NB4 (cell line): ENCODE measurements around the gene LRRC34.

Experiments
- CTCF ChIP-seq: IDR thresholded peaks from one replicate; pipeline ENCODE4 v1.5.1; 2012; ENCODE audit warnings: low read depth, low read length
- MAX ChIP-seq: IDR thresholded peaks from 2 replicates; pipeline ENCODE4 v1.6.1; 2011; ENCODE audit warnings: low read depth, low read length
- MYC ChIP-seq: IDR thresholded peaks from 2 replicates; pipeline ENCODE4 v1.6.1; 2011; ENCODE audit warnings: low read depth, low read length
- POLR2A ChIP-seq: IDR thresholded peaks from 2 replicates; pipeline ENCODE4 v1.6.1; 2011; ENCODE audit warnings: mild to moderate bottlenecking; ENCODE audit not compliant: insufficient read length; ENCODE audit errors: extremely low read depth

- TF ChIP-seq CTCF: no peak
- TF ChIP-seq POLR2A: no peak
- no peak for TF ChIP-seq MAX
- TF ChIP-seq MYC: no peak
Measured at GRCh38 chr3:169855514-169855913, 42.8 kb upstream of the LRRC34 start.
